ENCODE measurements around the gene CENPT.
A peak's percentile ranks its signal among the peaks of the same experiment; 100 is the strongest.

Gene CENPT

DNA sequence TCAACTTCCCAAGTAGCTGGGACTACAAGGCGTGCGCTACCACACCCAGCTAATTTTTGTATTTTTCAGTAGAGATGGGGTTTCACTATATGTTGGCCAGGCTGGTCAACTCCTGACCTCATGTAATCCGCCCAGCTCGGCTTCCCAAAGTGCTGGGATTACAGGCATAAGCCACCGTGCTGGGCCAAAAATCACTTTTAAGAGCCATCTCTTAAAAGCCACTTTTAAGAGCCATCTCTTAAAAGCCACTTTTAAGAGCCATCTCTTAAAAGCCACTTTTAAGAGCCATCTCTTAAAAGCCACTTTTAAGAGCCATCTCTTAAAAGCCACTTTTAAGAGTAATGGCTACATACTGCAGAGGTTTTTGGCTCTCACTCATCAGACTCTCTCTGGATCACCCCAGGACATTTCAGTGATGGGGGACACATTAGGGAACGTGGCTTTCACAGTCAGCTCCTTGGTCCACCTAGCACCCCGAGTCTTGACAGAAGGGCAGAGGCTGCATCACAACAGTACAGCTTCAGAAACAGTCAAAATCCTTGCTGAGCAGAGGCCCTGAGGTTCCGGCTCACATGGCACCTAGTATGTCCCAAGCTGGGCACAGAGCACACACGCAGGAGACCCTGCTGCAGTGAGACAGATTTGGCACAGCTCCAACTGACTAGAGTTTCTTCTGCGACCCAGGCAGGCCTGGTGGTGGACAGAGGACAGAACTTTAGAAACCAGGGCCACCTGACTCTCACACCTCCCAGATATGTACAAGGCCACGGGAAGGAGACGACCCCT lies 64.7 kb downstream of the CENPT start:
- ATAC-seq (ENCODE audit: insufficient read depth, low read depth) (no peak), DNase-seq (no peak)
- Histone ChIP-seq H3K79me2 (ENCODE audit: insufficient read depth, low read length) (peaks cover 47% of the 10 kb centered on the region), H3K4me3 (ENCODE audit: low read depth in 1 of 2, low read length in 2 of 2) (no peak overlapping the region), H3K4me2 (ENCODE audit: insufficient read depth, low read length) (no peak overlapping the region), H4K20me1 (ENCODE audit: insufficient read depth, low read length) (peaks cover 9% of the 10 kb centered on the region; the same call in 1 of the 2 replicates), H3K27me3 (ENCODE audit: insufficient read depth, low read length, poor library complexity) (no peaks in the 10 kb centered on the region), H3K4me1 (ENCODE audit: insufficient read depth, low read length) (peaks cover 8% of the 10 kb centered on the region), H2AFZ (ENCODE audit: low read depth, low read length) (no peak overlapping the region), H3K9ac (ENCODE audit: low read depth, low read length) (no peak overlapping the region), H3K27ac (ENCODE audit: low read length) (no peak overlapping the region), H3K9me3 (ENCODE audit: insufficient read depth, low read length, severe bottlenecking) (no peaks in the 10 kb centered on the region), H3K36me3 (ENCODE audit: insufficient read depth, low read length) (peaks cover 4% of the 10 kb centered on the region)
- no peak for TF ChIP-seq EZH2 (IDR thresholded peaks at IDR 0.05; ENCODE audit: borderline replicate concordance, low read depth, low read length, severe bottlenecking)
- TF ChIP-seq, protein P1, sequence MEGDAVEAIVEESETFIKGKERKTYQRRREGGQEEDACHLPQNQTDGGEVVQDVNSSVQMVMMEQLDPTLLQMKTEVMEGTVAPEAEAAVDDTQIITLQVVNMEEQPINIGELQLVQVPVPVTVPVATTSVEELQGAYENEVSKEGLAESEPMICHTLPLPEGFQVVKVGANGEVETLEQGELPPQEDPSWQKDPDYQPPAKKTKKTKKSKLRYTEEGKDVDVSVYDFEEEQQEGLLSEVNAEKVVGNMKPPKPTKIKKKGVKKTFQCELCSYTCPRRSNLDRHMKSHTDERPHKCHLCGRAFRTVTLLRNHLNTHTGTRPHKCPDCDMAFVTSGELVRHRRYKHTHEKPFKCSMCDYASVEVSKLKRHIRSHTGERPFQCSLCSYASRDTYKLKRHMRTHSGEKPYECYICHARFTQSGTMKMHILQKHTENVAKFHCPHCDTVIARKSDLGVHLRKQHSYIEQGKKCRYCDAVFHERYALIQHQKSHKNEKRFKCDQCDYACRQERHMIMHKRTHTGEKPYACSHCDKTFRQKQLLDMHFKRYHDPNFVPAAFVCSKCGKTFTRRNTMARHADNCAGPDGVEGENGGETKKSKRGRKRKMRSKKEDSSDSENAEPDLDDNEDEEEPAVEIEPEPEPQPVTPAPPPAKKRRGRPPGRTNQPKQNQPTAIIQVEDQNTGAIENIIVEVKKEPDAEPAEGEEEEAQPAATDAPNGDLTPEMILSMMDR (IDR thresholded peaks at IDR 0.05; ENCODE audit: borderline replicate concordance, extremely low read depth, low read length, poor library complexity, severe bottlenecking): no peak

DNA sequence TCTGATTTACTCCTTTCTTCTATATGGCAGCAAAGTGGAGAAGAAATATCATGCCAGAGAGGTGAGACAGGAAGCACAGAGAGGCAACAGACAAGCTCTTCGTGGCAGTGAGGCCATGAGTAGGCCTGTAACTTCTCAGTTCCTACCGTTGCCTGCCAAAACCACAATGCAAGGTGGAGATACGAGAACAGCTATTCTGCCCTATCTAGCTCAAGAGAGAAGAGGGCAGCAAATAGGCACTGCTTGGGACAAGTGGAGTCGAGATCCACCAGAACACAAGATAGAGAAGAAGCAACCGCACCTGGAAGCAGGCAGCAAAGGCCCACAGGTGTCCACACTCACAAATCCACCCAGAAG lies 66.0 kb downstream of the CENPT start:
- Histone ChIP-seq H3K9ac (ENCODE audit: low read depth, low read length) (no peak overlapping the region), H3K36me3 (ENCODE audit: insufficient read depth, low read length) (peaks cover 4% of the 10 kb centered on the region), H3K79me2 (ENCODE audit: insufficient read depth, low read length) (peaks cover 46% of the 10 kb centered on the region), H4K20me1 (ENCODE audit: insufficient read depth, low read length) (peaks cover 9% of the 10 kb centered on the region; the same call in 1 of the 2 replicates), H3K27ac (ENCODE audit: low read length) (peak overlapping the region; percentile 63), H3K4me3 (ENCODE audit: low read depth in 1 of 2, low read length in 2 of 2) (no peak overlapping the region), H3K27me3 (ENCODE audit: insufficient read depth, low read length, poor library complexity) (no peaks in the 10 kb centered on the region), H3K4me2 (ENCODE audit: insufficient read depth, low read length) (no peak overlapping the region), H3K4me1 (ENCODE audit: insufficient read depth, low read length) (peaks cover 8% of the 10 kb centered on the region), H2AFZ (ENCODE audit: low read depth, low read length) (no peak overlapping the region), H3K9me3 (ENCODE audit: insufficient read depth, low read length, severe bottlenecking) (no peaks in the 10 kb centered on the region)
- ATAC-seq (ENCODE audit: insufficient read depth, low read depth) (peak; percentile 92), DNase-seq (peak; percentile 43)
- no peak for TF ChIP-seq EZH2 (IDR thresholded peaks at IDR 0.05; ENCODE audit: borderline replicate concordance, low read depth, low read length, severe bottlenecking)
- TF ChIP-seq, protein P1 (IDR thresholded peaks at IDR 0.05; ENCODE audit: borderline replicate concordance, extremely low read depth, low read length, poor library complexity, severe bottlenecking): no peak

DNA sequence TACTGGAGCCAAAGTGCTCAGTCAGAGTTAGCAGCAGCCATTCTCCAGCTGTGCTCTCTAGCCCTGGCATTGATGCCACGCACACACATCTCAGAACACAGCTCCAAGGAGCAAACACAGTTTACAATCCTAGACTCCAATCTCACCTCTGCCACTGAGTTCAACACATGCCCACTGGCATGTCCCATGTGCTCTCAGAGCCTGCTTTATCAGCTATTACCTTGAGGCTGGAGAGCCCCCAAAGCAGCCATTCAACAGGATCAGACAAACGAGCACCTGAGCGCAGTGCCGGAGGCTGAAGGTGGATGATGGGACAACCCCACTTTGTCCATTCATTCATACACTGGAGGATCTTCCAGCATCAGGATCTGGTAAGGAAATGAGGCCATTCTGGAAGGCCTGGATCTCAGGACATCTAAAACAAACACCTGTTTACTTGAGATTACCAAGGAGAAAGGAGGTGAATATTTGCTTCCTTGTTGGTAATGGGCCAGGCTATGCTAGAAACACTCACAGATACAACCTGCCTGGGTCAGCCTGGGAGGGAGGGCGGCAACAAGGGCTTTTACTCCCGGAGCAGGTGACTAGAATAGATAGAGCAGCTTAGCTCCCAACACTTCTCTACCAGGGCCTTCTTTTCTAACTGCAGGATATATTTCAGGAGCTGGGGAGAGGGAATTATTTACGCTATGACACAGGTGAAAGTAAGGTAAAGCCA lies 66.5 kb downstream of the CENPT start:
- peaks cover 9% of the 10 kb centered on the region; the same call in 1 of the 2 replicates for H4K20me1 ChIP-seq (ENCODE audit: insufficient read depth, low read length)
- ATAC-seq (ENCODE audit: insufficient read depth, low read depth): no peak
- H3K79me2 ChIP-seq (ENCODE audit: insufficient read depth, low read length): peaks cover 43% of the 10 kb centered on the region
- H3K4me2 ChIP-seq (ENCODE audit: insufficient read depth, low read length): no peak overlapping the region
- H3K9me3 ChIP-seq (ENCODE audit: insufficient read depth, low read length, severe bottlenecking): no peaks in the 10 kb centered on the region
- no peak overlapping the region for H3K9ac ChIP-seq (ENCODE audit: low read depth, low read length)
- DNase-seq: no peak
- TF ChIP-seq EZH2 (IDR thresholded peaks at IDR 0.05; ENCODE audit: borderline replicate concordance, low read depth, low read length, severe bottlenecking): no peak
- TF ChIP-seq, protein P1 (IDR thresholded peaks at IDR 0.05; ENCODE audit: borderline replicate concordance, extremely low read depth, low read length, poor library complexity, severe bottlenecking): no peak
- peaks cover 8% of the 10 kb centered on the region for H3K4me1 ChIP-seq (ENCODE audit: insufficient read depth, low read length)
- H3K36me3 ChIP-seq (ENCODE audit: insufficient read depth, low read length): peaks cover 4% of the 10 kb centered on the region
- H3K27ac ChIP-seq (ENCODE audit: low read length): peak overlapping the region; percentile 63
- no peak overlapping the region for H3K4me3 ChIP-seq (ENCODE audit: low read depth in 1 of 2, low read length in 2 of 2)
- H2AFZ ChIP-seq (ENCODE audit: low read depth, low read length): no peak overlapping the region
- H3K27me3 ChIP-seq (ENCODE audit: insufficient read depth, low read length, poor library complexity): no peaks in the 10 kb centered on the region
